NCI-H345 treated with DMSO at 0.1 percent for 48 hours (cell line): Measurements from ENCODE around the gene TMEM119.

Experiments
- DNase-seq: peaks from one replicate; lab custom pipeline; 2025; ENCODE audit not compliant: unreplicated experiment; lab: John Stamatoyannopoulos, UW

Gene TMEM119

GRCh38 chr12:108616941-108617858, 19.3 kb upstream of the TMEM119 start:
- no peak for DNase-seq

GRCh38 chr12:108616359-108616758, 18.5 kb upstream of the TMEM119 start:
- DNase-seq, result no peak

GRCh38 chr12:108615918-108616317, 18.0 kb upstream of the TMEM119 start:
- no peak for DNase-seq

GRCh38 chr12:108614639-108615038, 16.8 kb upstream of the TMEM119 start:
- DNase-seq, result no peak

- no peak for DNase-seq
These were observed 16.2 kb upstream of the TMEM119 start for GRCh38 chr12:108614041-108614440.

- DNase-seq, result no peak
These were observed 15.7 kb upstream of the TMEM119 start for GRCh38 chr12:108613548-108613947.

GRCh38 chr12:108612788-108613282, 15.0 kb upstream of the TMEM119 start:
- no peak for DNase-seq

- DNase-seq, result no peak
These were observed 14.1 kb upstream of the TMEM119 start for GRCh38 chr12:108611884-108612415.

GRCh38 chr12:108610856-108611605, 13.1 kb upstream of the TMEM119 start:
- DNase-seq, result no peak

GRCh38 chr12:108610336-108610815, 12.5 kb upstream of the TMEM119 start:
- DNase-seq, result no peak

- DNase-seq, result no peak
These were observed 11.9 kb upstream of the TMEM119 start for GRCh38 chr12:108609537-108610335.

- no peak for DNase-seq
These were observed 10.7 kb upstream of the TMEM119 start for GRCh38 chr12:108608616-108609015.

GRCh38 chr12:108607981-108608600, 10.2 kb upstream of the TMEM119 start:
- no peak for DNase-seq

- no peak for DNase-seq
These were observed 8.6 kb upstream of the TMEM119 start for GRCh38 chr12:108606492-108606891.

GRCh38 chr12:108605690-108606406, 8.0 kb upstream of the TMEM119 start:
- no peak for DNase-seq

GRCh38 chr12:108605000-108605689, 7.3 kb upstream of the TMEM119 start:
- no peak for DNase-seq

GRCh38 chr12:108604208-108604941, 6.5 kb upstream of the TMEM119 start:
- no peak for DNase-seq

GRCh38 chr12:108603743-108604142, 5.9 kb upstream of the TMEM119 start:
- no peak for DNase-seq
